Smooth muscle cell (in vitro differentiated cells): ENCODE results near the gene GSTT2. TPM values are rescaled to one million over a fixed set of nuclear protein-coding genes. Genes with fewer than 3 reads are reported as not detected.
"Not testable (repeated sequence)": the region's sequence is repeated elsewhere in the genome, so short reads cannot be mapped to it uniquely, and the experiment has no call there.

ENCODE experiments used
- DNase-seq: peaks from one replicate; lab custom pipeline; 2025; ENCODE audit not compliant: unreplicated experiment; lab: John Stamatoyannopoulos, UW
- H2AFZ ChIP-seq: fragments of 200-600 bp; sonication (generic); 2 replicates; pipeline ENCODE4 v1.6.0; 2016; ENCODE audit warnings: antibody characterized with exemption, low read depth, mild to moderate bottlenecking
- H3F3A ChIP-seq: fragments of 200-600 bp; sonication (generic); 2 replicates; pipeline ENCODE4 v1.6.0; 2017; ENCODE audit warnings: antibody characterized with exemption, low read depth
- H3K27ac ChIP-seq: fragments of 200-600 bp; sonication (generic); 2 replicates; pipeline ENCODE4 v1.5.1; 2016; ENCODE audit warnings: low read depth, mild to moderate bottlenecking
- H3K27me3 ChIP-seq: fragments of 200-600 bp; sonication (generic); 2 replicates; pipeline ENCODE4 v1.6.1; 2016; ENCODE audit warnings: low read depth, mild to moderate bottlenecking
- H3K36me3 ChIP-seq: fragments of 200-600 bp; sonication (generic); 2 replicates; pipeline ENCODE4 v1.5.1; 2016; ENCODE audit warnings: low read depth
- H3K4me1 ChIP-seq: fragments of 200-600 bp; sonication (generic); 2 replicates; pipeline ENCODE4 v1.5.1; 2016; ENCODE audit warnings: low read depth
- H3K4me2 ChIP-seq: fragments of 200-600 bp; sonication (generic); 2 replicates; pipeline ENCODE4 v1.6.0; 2016; ENCODE audit warnings: mild to moderate bottlenecking
- H3K4me3 ChIP-seq: fragments of 200-600 bp; sonication (generic); 2 replicates; pipeline ENCODE4 v1.5.1; 2016; ENCODE audit warnings: mild to moderate bottlenecking
- H3K79me2 ChIP-seq: fragments of 200-600 bp; sonication (generic); 2 replicates; pipeline ENCODE4 v1.6.0; 2016; ENCODE audit warnings: low read depth, mild to moderate bottlenecking
- H3K9ac ChIP-seq: fragments of 200-600 bp; sonication (generic); 2 replicates; pipeline ENCODE4 v1.6.0; 2016; ENCODE audit warnings: low read depth
- H3K9me3 ChIP-seq: fragments of 200-600 bp; sonication (generic); replicated peaks from 2 replicates; pipeline ENCODE4 v1.5.1; 2016; ENCODE audit warnings: low read depth
- H4K20me1 ChIP-seq: fragments of 200-600 bp; sonication (generic); 2 replicates; pipeline ENCODE4 v1.6.0; 2016; ENCODE audit warnings: low read depth
- WGBS: methylation state at CpG from one replicate; pipeline ENCODE4 v1.1.7; 2016; ENCODE audit warnings: low lambda C conversion rate; 5-methylcytosine and 5-hydroxymethylcytosine counted together
- polyA plus RNA-seq: library from polyadenylated mRNA; unstranded; fragments of >200 nt; fragmentation: Nextera tagmentation; extraction: Ambion mirVana; gene quantifications from 2 replicates; pipeline ENCODE4 v1.2.1, GENCODE V29; 2016
- total RNA-seq: library from RNA; depleted of rRNA; stranded (reverse); fragments of >200 nt; gene quantifications from 2 replicates; pipeline ENCODE4 v1.2.3, GENCODE V29; 2014
- TF ChIP-seq, protein P1 (sequence below): fragments of 200-600 bp; sonication (generic); IDR thresholded peaks from 2 replicates; pipeline ENCODE4 v1.5.1; 2017; ENCODE audit warnings: borderline replicate concordance, mild to moderate bottlenecking, antibody characterized with exemption; ENCODE audit not compliant: insufficient read depth, poor library complexity, severe bottlenecking

The GSTT2 gene
- total and polyA plus RNA-seq, 2 experiments from 2014 or later, result 0.27 to 3.1 TPM

DNA sequence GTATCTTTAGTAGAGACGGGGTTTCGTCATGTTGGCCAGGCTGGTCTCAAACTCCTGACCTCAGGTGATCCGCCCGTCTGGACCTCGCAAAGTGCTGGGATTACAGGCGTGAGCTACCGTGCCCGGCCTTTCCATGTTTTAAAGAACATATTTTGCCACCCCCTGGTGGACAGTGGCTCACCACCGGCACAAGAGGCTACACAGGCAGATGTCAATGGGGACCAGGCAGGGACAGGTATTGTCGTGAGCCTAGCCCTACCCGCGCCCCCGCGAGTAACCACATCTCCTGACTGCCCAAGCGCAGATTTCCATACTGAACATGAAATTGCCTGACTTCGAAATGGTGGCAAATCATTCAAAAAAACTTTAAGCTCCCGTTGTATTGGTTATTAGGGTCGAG is 13.8 kb upstream of the GSTT2 start:
- H3K4me2 ChIP-seq, H3F3A ChIP-seq, H3K9me3 ChIP-seq, H3K27me3 ChIP-seq, H3K4me3 ChIP-seq, H3K9ac ChIP-seq, H2AFZ ChIP-seq, H3K4me1 ChIP-seq, H3K79me2 ChIP-seq, H4K20me1 ChIP-seq, H3K27ac ChIP-seq, H3K36me3 ChIP-seq, DNase-seq: not testable (repeated sequence)
- no CpG with 5 or more reads among the region's 18 CpGs for WGBS

DNA sequence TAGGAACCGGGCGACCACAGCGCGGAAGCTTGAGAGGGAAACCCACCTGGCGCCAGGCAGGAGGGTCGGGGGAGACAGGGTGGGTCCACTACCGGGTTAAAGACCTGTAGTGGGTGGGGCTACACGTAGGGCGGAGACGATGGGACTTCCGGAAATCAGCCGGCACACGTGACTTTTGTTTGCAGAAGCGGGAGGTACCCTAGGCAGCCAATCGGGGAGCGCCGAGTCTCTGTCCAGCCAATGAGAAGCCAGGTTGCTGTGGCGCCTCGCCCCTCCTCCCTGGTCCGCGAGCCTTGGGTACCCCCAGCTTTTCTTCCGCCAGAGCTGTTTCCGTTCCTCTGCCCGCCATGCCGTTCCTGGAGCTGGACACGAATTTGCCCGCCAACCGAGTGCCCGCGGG is 13.4 kb upstream of the GSTT2 start, which contains the start of gene DDTL:
DDTL (plus strand) TSS at position 321 of the 400 bp plus-strand sequence; CDS start at position 348, 27 bp downstream.
- H3K79me2 ChIP-seq, H3K4me1 ChIP-seq, H3K9ac ChIP-seq, H3K36me3 ChIP-seq, H3K27me3 ChIP-seq, H3K27ac ChIP-seq, H3F3A ChIP-seq, H3K4me2 ChIP-seq, DNase-seq, H3K9me3 ChIP-seq, H4K20me1 ChIP-seq, H2AFZ ChIP-seq, H3K4me3 ChIP-seq: not testable (repeated sequence)
- no CpG with 5 or more reads among the region's 30 CpGs for WGBS

DNA sequence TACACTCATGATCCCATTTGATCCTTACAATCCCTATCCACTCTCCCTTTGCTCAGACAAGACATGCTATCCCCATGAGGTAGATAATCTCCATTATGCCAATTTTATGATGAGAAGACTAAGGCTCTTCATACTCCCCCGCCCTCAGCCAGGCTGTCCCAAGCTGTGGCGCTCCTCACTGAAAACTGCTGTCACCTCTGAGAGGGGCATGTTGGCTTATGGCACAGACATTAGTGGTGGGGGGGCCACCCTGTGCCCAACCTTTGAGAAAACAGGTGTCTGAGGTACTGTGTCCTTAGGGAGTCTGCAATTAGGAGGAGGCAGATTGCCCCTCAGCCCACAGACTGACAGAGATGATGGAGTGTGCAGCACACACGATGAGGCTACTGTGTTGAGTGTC is 10.9 kb upstream of the GSTT2 start:
- 100% methylated on average over 3 of the region's 3 CpGs for WGBS
- H3F3A ChIP-seq, result no peaks in the 10 kb centered on the region
- H3K27ac ChIP-seq, result no peak overlapping the region
- H3K79me2 ChIP-seq, result peaks cover 3% of the 10 kb centered on the region
- H4K20me1 ChIP-seq, result no peaks in the 10 kb centered on the region
- TF ChIP-seq, protein P1, sequence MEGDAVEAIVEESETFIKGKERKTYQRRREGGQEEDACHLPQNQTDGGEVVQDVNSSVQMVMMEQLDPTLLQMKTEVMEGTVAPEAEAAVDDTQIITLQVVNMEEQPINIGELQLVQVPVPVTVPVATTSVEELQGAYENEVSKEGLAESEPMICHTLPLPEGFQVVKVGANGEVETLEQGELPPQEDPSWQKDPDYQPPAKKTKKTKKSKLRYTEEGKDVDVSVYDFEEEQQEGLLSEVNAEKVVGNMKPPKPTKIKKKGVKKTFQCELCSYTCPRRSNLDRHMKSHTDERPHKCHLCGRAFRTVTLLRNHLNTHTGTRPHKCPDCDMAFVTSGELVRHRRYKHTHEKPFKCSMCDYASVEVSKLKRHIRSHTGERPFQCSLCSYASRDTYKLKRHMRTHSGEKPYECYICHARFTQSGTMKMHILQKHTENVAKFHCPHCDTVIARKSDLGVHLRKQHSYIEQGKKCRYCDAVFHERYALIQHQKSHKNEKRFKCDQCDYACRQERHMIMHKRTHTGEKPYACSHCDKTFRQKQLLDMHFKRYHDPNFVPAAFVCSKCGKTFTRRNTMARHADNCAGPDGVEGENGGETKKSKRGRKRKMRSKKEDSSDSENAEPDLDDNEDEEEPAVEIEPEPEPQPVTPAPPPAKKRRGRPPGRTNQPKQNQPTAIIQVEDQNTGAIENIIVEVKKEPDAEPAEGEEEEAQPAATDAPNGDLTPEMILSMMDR, result no peak
- H2AFZ ChIP-seq, result no peak overlapping the region
- no peaks in the 10 kb centered on the region for H3K27me3 ChIP-seq
- no peaks in the 10 kb centered on the region for H3K9me3 ChIP-seq
- H3K4me1 ChIP-seq, result no peaks in the 10 kb centered on the region
- DNase-seq, result no peak
- no peak overlapping the region for H3K4me2 ChIP-seq
- H3K36me3 ChIP-seq, result no peaks in the 10 kb centered on the region
- no peak overlapping the region for H3K9ac ChIP-seq
- no peak overlapping the region for H3K4me3 ChIP-seq

DNA sequence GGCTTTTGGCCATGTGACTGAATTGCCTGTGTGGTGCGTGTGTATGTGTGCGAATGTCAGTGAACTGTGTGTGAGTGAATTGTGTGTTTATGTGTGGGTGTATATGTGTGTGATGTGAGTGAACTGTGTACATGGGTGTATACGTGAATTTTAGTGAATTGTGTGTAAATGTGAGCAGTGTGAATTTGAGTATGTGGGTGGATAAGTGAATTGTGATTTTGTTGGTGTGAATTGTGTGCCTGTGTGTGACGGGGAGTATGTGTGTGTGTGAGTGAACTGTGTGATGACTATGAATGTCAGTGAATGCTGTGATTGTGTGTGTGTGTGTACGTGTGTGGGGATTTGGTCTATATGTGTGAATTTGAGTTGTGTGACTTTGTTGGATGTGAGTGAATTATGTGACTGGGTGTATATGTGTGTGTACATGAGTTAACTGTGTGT is 9.7 kb upstream of the GSTT2 start:
- H4K20me1 ChIP-seq, result no peaks in the 10 kb centered on the region
- H3K9me3 ChIP-seq, result no peaks in the 10 kb centered on the region
- no peaks in the 10 kb centered on the region for H3F3A ChIP-seq
- no peak overlapping the region for H3K4me2 ChIP-seq
- no peak overlapping the region for H2AFZ ChIP-seq
- H3K27ac ChIP-seq, result no peak overlapping the region
- TF ChIP-seq, protein P1, result no peak
- peaks cover 3% of the 10 kb centered on the region for H3K79me2 ChIP-seq
- no peaks in the 10 kb centered on the region for H3K27me3 ChIP-seq
- DNase-seq, result no peak
- no peak overlapping the region for H3K9ac ChIP-seq
- H3K4me3 ChIP-seq, result no peak overlapping the region
- H3K4me1 ChIP-seq, result no peaks in the 10 kb centered on the region
- H3K36me3 ChIP-seq, result no peaks in the 10 kb centered on the region
- 96% methylated on average over 5 of the region's 5 CpGs for WGBS

DNA sequence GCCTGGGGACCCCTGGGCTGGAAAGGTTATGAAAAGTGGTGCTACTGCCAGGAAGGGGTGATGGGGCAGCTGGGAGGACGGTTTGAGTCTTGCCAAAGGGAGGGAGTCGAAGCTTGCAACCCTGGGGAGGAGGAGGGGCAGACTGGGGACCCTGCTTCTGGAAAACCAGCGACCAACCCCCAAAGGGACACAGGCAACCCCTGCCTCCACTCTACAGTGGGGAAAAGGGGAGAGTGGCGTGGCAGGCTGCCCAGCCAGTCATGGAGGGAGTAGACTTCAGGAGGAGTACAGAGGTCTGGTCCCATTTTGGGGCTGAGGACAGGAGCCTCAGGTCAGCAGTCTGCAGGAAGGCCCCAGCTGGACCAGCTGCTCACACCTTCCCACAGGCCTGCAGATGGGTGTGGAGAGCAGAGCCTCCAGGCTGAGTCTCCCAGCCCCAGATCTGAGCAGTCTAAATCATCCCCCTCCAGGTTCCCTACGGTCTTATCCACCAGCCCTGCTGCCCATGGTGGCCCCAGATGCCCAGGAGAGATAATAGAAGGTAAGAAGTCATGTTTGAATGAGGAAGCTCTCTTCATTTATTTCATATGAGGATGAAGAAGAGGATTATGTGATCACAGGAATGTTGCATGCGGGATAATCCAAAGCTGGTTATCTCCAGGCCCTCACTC is 9.0 kb upstream of the GSTT2 start:
- Histone ChIP-seq H2AFZ (no peak overlapping the region), H3K27me3 (no peaks in the 10 kb centered on the region), H3F3A (no peaks in the 10 kb centered on the region), H3K4me3 (no peak overlapping the region), H3K36me3 (no peaks in the 10 kb centered on the region), H3K79me2 (peaks cover 3% of the 10 kb centered on the region), H3K27ac (no peak overlapping the region), H3K9ac (no peak overlapping the region), H4K20me1 (no peaks in the 10 kb centered on the region), H3K4me1 (no peaks in the 10 kb centered on the region), H3K4me2 (no peak overlapping the region), H3K9me3 (no peaks in the 10 kb centered on the region)
- WGBS, result 93% methylated on average over 6 of the region's 6 CpGs
- no peak for DNase-seq
- TF ChIP-seq, protein P1, result no peak

DNA sequence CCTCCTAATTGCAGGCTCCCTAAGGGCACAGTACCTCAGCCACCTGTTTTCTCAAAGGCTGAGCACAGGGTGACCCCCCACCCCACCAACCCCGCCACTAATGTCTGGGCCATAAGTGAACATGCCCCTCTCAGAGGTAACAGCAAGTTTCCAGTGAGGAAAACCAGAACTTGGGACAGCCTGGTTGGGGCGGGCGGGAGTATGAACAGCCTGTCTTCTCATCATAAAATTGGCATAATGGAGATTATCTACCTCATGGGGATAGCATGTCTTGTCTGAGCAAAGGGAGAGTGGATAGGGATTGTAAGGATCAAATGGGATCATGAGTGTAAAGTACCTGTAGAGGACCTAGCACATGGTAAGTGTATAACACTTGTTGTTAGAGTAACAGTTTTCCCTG is 8.0 kb upstream of the GSTT2 start:
- H4K20me1 ChIP-seq, H2AFZ ChIP-seq, DNase-seq, H3K27ac ChIP-seq, H3K4me3 ChIP-seq, H3K79me2 ChIP-seq, H3K36me3 ChIP-seq, H3K9ac ChIP-seq, H3F3A ChIP-seq, H3K4me2 ChIP-seq, H3K27me3 ChIP-seq, H3K9me3 ChIP-seq, H3K4me1 ChIP-seq: not testable (repeated sequence)
- WGBS, result 100% methylated on average over 3 of the region's 3 CpGs
